Measurements from ENCODE around the gene FZR1.

FZR1 gene

GRCh38 chr19:3533563-3534216 lies 27.6 kb downstream of the FZR1 start:
- no peak overlapping the region for H3K4me3 Mint-ChIP-seq
- no peaks in the 10 kb centered on the region for H3K27me3 Mint-ChIP-seq
- DNase-seq, result no peak
- H3K27ac Mint-ChIP-seq, result peak overlapping the region; percentile 37
- no peaks in the 10 kb centered on the region for H3K4me1 Mint-ChIP-seq (ENCODE audit: low read depth)
- H3K9me3 Mint-ChIP-seq, result no peaks in the 10 kb centered on the region
- peaks cover 59% of the 10 kb centered on the region for H3K36me3 Mint-ChIP-seq (ENCODE audit: low read depth)

GRCh38 chr19:3534375-3535234 lies 28.5 kb downstream of the FZR1 start:
- no peaks in the 10 kb centered on the region for H3K27me3 Mint-ChIP-seq
- no peak overlapping the region for H3K4me3 Mint-ChIP-seq
- peaks cover under 1% of the 10 kb centered on the region for H3K9me3 Mint-ChIP-seq
- DNase-seq, result no peak
- peak overlapping the region; percentile 68 for H3K27ac Mint-ChIP-seq
- H3K36me3 Mint-ChIP-seq (ENCODE audit: low read depth), result peaks cover 66% of the 10 kb centered on the region
- no peaks in the 10 kb centered on the region for H3K4me1 Mint-ChIP-seq (ENCODE audit: low read depth)

- H3K9me3 Mint-ChIP-seq, result peaks cover 2% of the 10 kb centered on the region
- H3K4me1 Mint-ChIP-seq (ENCODE audit: low read depth), result no peaks in the 10 kb centered on the region
- no peak overlapping the region for H3K4me3 Mint-ChIP-seq
- no peaks in the 10 kb centered on the region for H3K27me3 Mint-ChIP-seq
- H3K27ac Mint-ChIP-seq, result peak overlapping the region; percentile 68
- DNase-seq, result no peak
- peaks cover 70% of the 10 kb centered on the region for H3K36me3 Mint-ChIP-seq (ENCODE audit: low read depth)
These were observed 29.1 kb downstream of the FZR1 start for GRCh38 chr19:3535235-3535535.

- Mint-ChIP-seq H3K9me3 (peaks cover 2% of the 10 kb centered on the region), H3K36me3 (ENCODE audit: low read depth) (peaks cover 70% of the 10 kb centered on the region), H3K4me3 (no peak overlapping the region), H3K4me1 (ENCODE audit: low read depth) (no peaks in the 10 kb centered on the region), H3K27ac (no peak overlapping the region), H3K27me3 (no peaks in the 10 kb centered on the region)
- DNase-seq, result no peak
These were observed 29.5 kb downstream of the FZR1 start for GRCh38 chr19:3535563-3535965.

GRCh38 chr19:3535981-3536380 lies 29.9 kb downstream of the FZR1 start:
- Mint-ChIP-seq H3K4me3 (no peak overlapping the region), H3K4me1 (ENCODE audit: low read depth) (no peaks in the 10 kb centered on the region)

GRCh38 chr19:3536429-3537100 lies 30.5 kb downstream of the FZR1 start:
- peaks cover 64% of the 10 kb centered on the region for H3K36me3 Mint-ChIP-seq (ENCODE audit: low read depth)
- H3K9me3 Mint-ChIP-seq, result peaks cover 2% of the 10 kb centered on the region
- H3K27ac Mint-ChIP-seq, result peak overlapping the region; percentile 81
- H3K4me3 Mint-ChIP-seq, result no peak overlapping the region
- no peaks in the 10 kb centered on the region for H3K4me1 Mint-ChIP-seq (ENCODE audit: low read depth)
- no peaks in the 10 kb centered on the region for H3K27me3 Mint-ChIP-seq
- no peak for DNase-seq

More at GRCh38 chr19:3535981-3536380, 29.9 kb downstream of the FZR1 start:
- Mint-ChIP-seq H3K27me3 (no peaks in the 10 kb centered on the region), H3K9me3 (peaks cover 2% of the 10 kb centered on the region), H3K36me3 (ENCODE audit: low read depth) (peaks cover 70% of the 10 kb centered on the region), H3K27ac (peak overlapping the region; percentile 81)
- DNase-seq, result no peak

- Mint-ChIP-seq H3K4me3 (no peak overlapping the region), H3K4me1 (ENCODE audit: low read depth) (no peaks in the 10 kb centered on the region), H3K27ac (peak overlapping the region; percentile 76), H3K9me3 (peaks cover 2% of the 10 kb centered on the region), H3K36me3 (ENCODE audit: low read depth) (peaks cover 66% of the 10 kb centered on the region), H3K27me3 (no peaks in the 10 kb centered on the region)
- DNase-seq, result no peak
These were observed 31.0 kb downstream of the FZR1 start for GRCh38 chr19:3537101-3537437.

GRCh38 chr19:3537438-3538240 lies 31.5 kb downstream of the FZR1 start:
- Mint-ChIP-seq H3K36me3 (ENCODE audit: low read depth) (peaks cover 61% of the 10 kb centered on the region), H3K27ac (peak overlapping the region; percentile 76), H3K9me3 (peaks cover 2% of the 10 kb centered on the region), H3K4me3 (no peak overlapping the region), H3K4me1 (ENCODE audit: low read depth) (no peaks in the 10 kb centered on the region), H3K27me3 (no peaks in the 10 kb centered on the region)
- no peak for DNase-seq

GRCh38 chr19:3538258-3538929 lies 32.3 kb downstream of the FZR1 start:
- Mint-ChIP-seq H3K27me3 (no peaks in the 10 kb centered on the region), H3K9me3 (peaks cover 2% of the 10 kb centered on the region), H3K4me1 (ENCODE audit: low read depth) (no peaks in the 10 kb centered on the region), H3K36me3 (ENCODE audit: low read depth) (peaks cover 56% of the 10 kb centered on the region), H3K4me3 (no peak overlapping the region), H3K27ac (peak overlapping the region; percentile 57)
- no peak for DNase-seq

- Mint-ChIP-seq H3K27ac (peak within 1 kb of the TSS; percentile 76), H3K36me3 (ENCODE audit: low read depth) (peaks cover 55% of the 10 kb centered on the region), H3K4me1 (ENCODE audit: low read depth) (no peaks in the 10 kb centered on the region), H3K27me3 (no peaks in the 10 kb centered on the region), H3K4me3 (no peak within 1 kb of the TSS), H3K9me3 (peaks cover 2% of the 10 kb centered on the region)
- DNase-seq, result no peak
These were observed 33.0 kb downstream of the FZR1 start, which contains the start of gene TEKTIP1 for GRCh38 chr19:3538965-3539755. TEKTIP1 (plus strand) TSS chr19:3539174; CDS start chr19:3539178, 4 bp downstream.

GRCh38 chr19:3539756-3540118 lies 33.6 kb downstream of the FZR1 start:
- H3K27ac Mint-ChIP-seq, result peak overlapping the region; percentile 63
- peaks cover 2% of the 10 kb centered on the region for H3K9me3 Mint-ChIP-seq
- H3K4me1 Mint-ChIP-seq (ENCODE audit: low read depth), result no peaks in the 10 kb centered on the region
- no peaks in the 10 kb centered on the region for H3K27me3 Mint-ChIP-seq
- no peak overlapping the region for H3K4me3 Mint-ChIP-seq
- DNase-seq, result no peak
- peaks cover 49% of the 10 kb centered on the region for H3K36me3 Mint-ChIP-seq (ENCODE audit: low read depth)

- peaks cover 52% of the 10 kb centered on the region for H3K36me3 Mint-ChIP-seq (ENCODE audit: low read depth)
- no peak overlapping the region for H3K4me3 Mint-ChIP-seq
- H3K27ac Mint-ChIP-seq, result no peak overlapping the region
- peaks cover 9% of the 10 kb centered on the region for H3K4me1 Mint-ChIP-seq (ENCODE audit: low read depth)
- no peak for DNase-seq
- H3K9me3 Mint-ChIP-seq, result peaks cover 2% of the 10 kb centered on the region
- H3K27me3 Mint-ChIP-seq, result no peaks in the 10 kb centered on the region
These were observed 37.3 kb downstream of the FZR1 start for GRCh38 chr19:3543150-3544057.

GRCh38 chr19:3544058-3544376 lies 37.9 kb downstream of the FZR1 start:
- Mint-ChIP-seq H3K36me3 (ENCODE audit: low read depth) (peaks cover 53% of the 10 kb centered on the region), H3K9me3 (peaks cover 2% of the 10 kb centered on the region), H3K4me1 (ENCODE audit: low read depth) (peaks cover 9% of the 10 kb centered on the region), H3K4me3 (no peak overlapping the region), H3K27me3 (no peaks in the 10 kb centered on the region), H3K27ac (no peak overlapping the region)
- no peak for DNase-seq

Measured in activated T-cell treated with anti-CD3 and anti-CD28 coated beads, Interleukin-2, amount 50 U/mL, for 24 hours (primary cell).